Testis (tissue), 3 donors: ENCODE measurements around the gene UNK. TPM values are rescaled to one million over a fixed set of nuclear protein-coding genes. Genes with fewer than 3 reads are reported as not detected.

Source experiments
- DNase-seq: peaks from one replicate; pipeline ENCODE4 v3.0.0-alpha.2; 2019
- H3K27ac ChIP-seq, 2 donors: fragments of 200-600 bp; sonication (generic); one replicate each; pipeline ENCODE4 v1.5.1; 2019
- H3K27me3 ChIP-seq: fragments of 200-600 bp; sonication (generic); one replicate; pipeline ENCODE4 v1.5.1; 2019
- H3K36me3 ChIP-seq: fragments of 200-600 bp; sonication (generic); one replicate; pipeline ENCODE4 v1.5.1; 2017; ENCODE audit warnings: low read depth; ENCODE audit errors: missing control alignments
- H3K4me1 ChIP-seq: fragments of 200-600 bp; sonication (generic); one replicate; pipeline ENCODE4 v1.5.1; 2019
- H3K4me3 ChIP-seq, 2 donors: fragments of 200-600 bp; sonication (generic); one replicate each; pipeline ENCODE4 v1.5.1; 2017 to 2019
- H3K9me3 ChIP-seq: fragments of 200-600 bp; sonication (generic); one replicate; pipeline ENCODE4 v1.5.1; 2017
- CTCF ChIP-seq, 3 experiments: fragments of 450-650 bp in 2 of 3; fragments of 200-600 bp in 1 of 3; sonication (generic) in 1 of 3; IDR thresholded peaks; one replicate each; pipeline ENCODE4 v1.5.1; 2016 to 2019; ENCODE audit warnings: antibody characterized with exemption in 3 of 3, mild to moderate bottlenecking in 2 of 3, moderate library complexity in 1 of 3
- POLR2A ChIP-seq: fragments of 450-650 bp; IDR thresholded peaks from one replicate; pipeline ENCODE4 v1.6.1; 2017; ENCODE audit warnings: antibody characterized with exemption, mild to moderate bottlenecking, moderate library complexity
- WGBS, 2 donors: methylation state at CpG; one replicate each; pipeline ENCODE4 v1.1.5; 2018; 5-methylcytosine and 5-hydroxymethylcytosine counted together
- intact Hi-C: fragments of 100-400 bp; cut with DNase I; formaldehyde crosslinking; loops from one replicate; pipeline ENCODE4 v1.15.1; 2023; ENCODE audit warnings: low total_unique reads
- polyA plus RNA-seq: library from polyadenylated mRNA; stranded (reverse); fragments of 350-450 nt; fragmentation: Illumina TruSeq; extraction: RNeasy Lipid Tissue Mini Kit (QIAGEN cat#74804); gene quantifications from one replicate; pipeline ENCODE4 v1.2.3, GENCODE V29; 2014; ENCODE audit warnings: low read depth, low replicate concordance; ENCODE audit not compliant: insufficient read depth
- total RNA-seq, 2 donors: library from RNA; depleted of rRNA; stranded (reverse); fragments of >200 nt; gene quantifications; one replicate each; pipeline ENCODE4 v1.2.3, GENCODE V29; 2016

Gene UNK
- total and polyA plus RNA-seq, 3 donors from 2014 or later, result 57.2 to 76.0 (median 66.7) TPM

GRCh38 chr17:75832164-75832651 is 47.6 kb downstream of the UNK start:
- Histone ChIP-seq H3K4me3 (no peak overlapping the region), H3K4me1 (peaks cover 4% of the 10 kb centered on the region), H3K36me3 (no peaks in the 10 kb centered on the region), H3K27me3 (no peaks in the 10 kb centered on the region), H3K9me3 (no peaks in the 10 kb centered on the region), H3K27ac (no peak overlapping the region)
- DNase-seq, result peak; percentile 35
- TF ChIP-seq POLR2A, result no peak
- TF ChIP-seq CTCF (IDR thresholded peaks at IDR 0.05), result no peak
- 83 to 84% methylated on average over 10 of the region's 10 CpGs for WGBS, 2 donors
- intact Hi-C loops, result no loop called here

- Histone ChIP-seq H3K9me3 (no peaks in the 10 kb centered on the region), H3K4me1 (peaks cover 2% of the 10 kb centered on the region), H3K27me3 (no peaks in the 10 kb centered on the region), H3K27ac (no peak overlapping the region), H3K36me3 (no peaks in the 10 kb centered on the region), H3K4me3 (no peak overlapping the region)
- no peak for DNase-seq
- intact Hi-C loops, result no loop called here
- no peak for TF ChIP-seq POLR2A
- TF ChIP-seq CTCF (IDR thresholded peaks at IDR 0.05), result no peak
- WGBS, 2 donors, result 79 to 81% methylated on average over 18 to 20 of the region's 20 CpGs
Measured at GRCh38 chr17:75832652-75833400, 48.2 kb downstream of the UNK start.

GRCh38 chr17:75834279-75834920 is 49.8 kb downstream of the UNK start:
- no peak overlapping the region for H3K4me3 ChIP-seq
- no peak for DNase-seq

GRCh38 chr17:75834928-75835653 is 50.5 kb downstream of the UNK start:
- no peaks in the 10 kb centered on the region for H3K9me3 ChIP-seq
- H3K27me3 ChIP-seq, result no peaks in the 10 kb centered on the region
- H3K36me3 ChIP-seq, result no peaks in the 10 kb centered on the region
- peaks cover 3% of the 10 kb centered on the region for H3K4me1 ChIP-seq
- no peak for DNase-seq
- intact Hi-C loops, result no loop called here
- H3K27ac ChIP-seq, result no peak overlapping the region
- no peak overlapping the region for H3K4me3 ChIP-seq
- TF ChIP-seq CTCF (IDR thresholded peaks at IDR 0.05) (no peak), POLR2A (no peak)
- 56 to 74% methylated on average over 16 to 24 of the region's 24 CpGs for WGBS, 2 donors

More at GRCh38 chr17:75834279-75834920, 49.8 kb downstream of the UNK start:
- Histone ChIP-seq H3K27me3 (no peaks in the 10 kb centered on the region), H3K4me1 (peaks cover 3% of the 10 kb centered on the region), H3K27ac (no peak overlapping the region), H3K9me3 (no peaks in the 10 kb centered on the region), H3K36me3 (no peaks in the 10 kb centered on the region)
- intact Hi-C loops, result no loop called here
- WGBS, 2 donors, result 92 to 94% methylated on average over 25 of the region's 25 CpGs
- TF ChIP-seq CTCF (IDR thresholded peaks at IDR 0.05) (no peak), POLR2A (no peak)
